ENCODE data around the gene ARHGEF16. TPM values are rescaled to one million over a fixed set of nuclear protein-coding genes. Genes with fewer than 3 reads are reported as not detected.

Gene ARHGEF16
- total RNA-seq, 4 donors from 2014 or later = 0.42 to 0.98 (median 0.69) TPM

- Histone ChIP-seq H3K36me3 (no peaks in the 10 kb centered on the region), H3K27me3 (peaks cover 0 to 74% (median 0%) of the 10 kb centered on the region in 4 donors), H3K27ac (replicated peaks in 1 of 4) (no peak overlapping the region), H3K4me1 (peaks cover 0 to 12% (median 0%) of the 10 kb centered on the region in 4 donors), H3K4me3 (no peak overlapping the region), H3K9me3 (peaks cover 0 to 22% (median 15%) of the 10 kb centered on the region in 4 donors)
- 83% methylated on average over 12 of the region's 12 CpGs for WGBS
- intact Hi-C loops (cut with DNase I) = no loop called here
- TF ChIP-seq POLR2A (IDR thresholded peaks at IDR 0.05; ENCODE audit: low read depth) (no peak), POLR2AphosphoS5 (IDR thresholded peaks at IDR 0.05) (no peak), EP300 (IDR thresholded peaks at IDR 0.05) (no peak)
- TF ChIP-seq, protein P1, sequence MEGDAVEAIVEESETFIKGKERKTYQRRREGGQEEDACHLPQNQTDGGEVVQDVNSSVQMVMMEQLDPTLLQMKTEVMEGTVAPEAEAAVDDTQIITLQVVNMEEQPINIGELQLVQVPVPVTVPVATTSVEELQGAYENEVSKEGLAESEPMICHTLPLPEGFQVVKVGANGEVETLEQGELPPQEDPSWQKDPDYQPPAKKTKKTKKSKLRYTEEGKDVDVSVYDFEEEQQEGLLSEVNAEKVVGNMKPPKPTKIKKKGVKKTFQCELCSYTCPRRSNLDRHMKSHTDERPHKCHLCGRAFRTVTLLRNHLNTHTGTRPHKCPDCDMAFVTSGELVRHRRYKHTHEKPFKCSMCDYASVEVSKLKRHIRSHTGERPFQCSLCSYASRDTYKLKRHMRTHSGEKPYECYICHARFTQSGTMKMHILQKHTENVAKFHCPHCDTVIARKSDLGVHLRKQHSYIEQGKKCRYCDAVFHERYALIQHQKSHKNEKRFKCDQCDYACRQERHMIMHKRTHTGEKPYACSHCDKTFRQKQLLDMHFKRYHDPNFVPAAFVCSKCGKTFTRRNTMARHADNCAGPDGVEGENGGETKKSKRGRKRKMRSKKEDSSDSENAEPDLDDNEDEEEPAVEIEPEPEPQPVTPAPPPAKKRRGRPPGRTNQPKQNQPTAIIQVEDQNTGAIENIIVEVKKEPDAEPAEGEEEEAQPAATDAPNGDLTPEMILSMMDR (IDR thresholded peaks at IDR 0.05) = no peak
- DNase-seq (ENCODE audit: extremely low spot score) = no peak
These were observed 11.6 kb upstream of the ARHGEF16 start for GRCh38 chr1:3442901-3443300.

DNA sequence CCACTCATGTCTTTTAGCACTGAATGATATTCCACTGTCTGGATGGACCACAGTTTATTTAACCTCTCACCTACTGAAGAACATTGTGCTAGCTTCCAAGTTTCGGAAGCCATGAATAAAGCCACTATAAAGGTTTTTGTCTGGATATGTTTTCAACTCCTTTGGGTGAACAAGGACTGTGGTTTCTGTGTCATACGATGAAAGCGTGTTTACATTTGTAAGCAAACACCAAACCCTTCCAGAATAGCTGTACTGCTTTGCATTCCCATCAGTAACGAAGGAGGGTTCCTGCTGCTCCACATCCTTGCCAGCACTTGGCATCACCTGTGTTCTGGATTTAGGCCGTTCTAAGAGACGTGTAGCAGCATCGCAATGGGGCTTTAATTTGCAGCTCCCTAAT, 10.7 kb upstream of the ARHGEF16 start:
- Histone ChIP-seq H3K36me3 (no peaks in the 10 kb centered on the region), H3K4me1 (peaks cover 0 to 12% (median 0%) of the 10 kb centered on the region in 4 donors), H3K4me3 (no peak overlapping the region), H3K27me3 (peaks cover 0 to 70% (median 0%) of the 10 kb centered on the region in 4 donors), H3K9me3 (peaks cover 0 to 23% (median 16%) of the 10 kb centered on the region in 4 donors), H3K27ac (replicated peaks in 1 of 4) (no peak overlapping the region)
- intact Hi-C loops (cut with DNase I) = no loop called here
- TF ChIP-seq, protein P1 (IDR thresholded peaks at IDR 0.05) = no peak
- TF ChIP-seq EP300 (IDR thresholded peaks at IDR 0.05) (no peak), POLR2AphosphoS5 (IDR thresholded peaks at IDR 0.05) (no peak), POLR2A (IDR thresholded peaks at IDR 0.05; ENCODE audit: low read depth) (no peak)
- no peak for DNase-seq (ENCODE audit: extremely low spot score)
- WGBS = 77% methylated on average over 7 of the region's 7 CpGs

GRCh38 chr1:3444298-3444697, 10.2 kb upstream of the ARHGEF16 start:
- TF ChIP-seq EP300 (IDR thresholded peaks at IDR 0.05) = no peak
- TF ChIP-seq POLR2A (IDR thresholded peaks at IDR 0.05; ENCODE audit: low read depth) = no peak
- TF ChIP-seq POLR2AphosphoS5 (IDR thresholded peaks at IDR 0.05) = no peak
- TF ChIP-seq, protein P1 (IDR thresholded peaks at IDR 0.05) = no peak
- no peak for DNase-seq (ENCODE audit: extremely low spot score)
- Histone ChIP-seq H3K9me3 (peaks cover 0 to 23% (median 16%) of the 10 kb centered on the region in 4 donors), H3K4me3 (no peak overlapping the region), H3K4me1 (peaks cover 0 to 11% (median 0%) of the 10 kb centered on the region in 4 donors), H3K36me3 (no peaks in the 10 kb centered on the region), H3K27ac (replicated peaks in 1 of 4) (no peak overlapping the region), H3K27me3 (peaks cover 0 to 70% (median 0%) of the 10 kb centered on the region in 4 donors)
- intact Hi-C loops (cut with DNase I) = no loop called here
- 87% methylated on average over 17 of the region's 18 CpGs for WGBS

- Histone ChIP-seq H3K27me3 (peaks cover 0 to 69% (median 0%) of the 10 kb centered on the region in 4 donors), H3K36me3 (no peaks in the 10 kb centered on the region), H3K9me3 (peaks cover 0 to 23% (median 16%) of the 10 kb centered on the region in 4 donors), H3K27ac (replicated peaks in 1 of 4) (no peak overlapping the region), H3K4me1 (peaks cover 0 to 7% (median 0%) of the 10 kb centered on the region in 4 donors), H3K4me3 (no peak overlapping the region)
- DNase-seq (ENCODE audit: extremely low spot score) = no peak
- intact Hi-C loops (cut with DNase I) = no loop called here
- TF ChIP-seq, protein P1 (IDR thresholded peaks at IDR 0.05) = no peak
- TF ChIP-seq POLR2AphosphoS5 (IDR thresholded peaks at IDR 0.05) (no peak), POLR2A (IDR thresholded peaks at IDR 0.05; ENCODE audit: low read depth) (no peak), EP300 (IDR thresholded peaks at IDR 0.05) (no peak)
- 73% methylated on average over 9 of the region's 10 CpGs for WGBS
These were observed 9.7 kb upstream of the ARHGEF16 start for GRCh38 chr1:3444736-3445135.
